HG03460 (cell line): ENCODE data around the gene USP9X.
"Not testable (repeated sequence)": the region's sequence is repeated elsewhere in the genome, so short reads cannot be mapped to it uniquely, and the experiment has no call there.

Experiments used
- ATAC-seq: cut with Tn5 transposase; IDR thresholded peaks from one replicate; pipeline ENCODE4 v1.9.1; 2021; ENCODE audit not compliant: unreplicated experiment

The USP9X gene

DNA sequence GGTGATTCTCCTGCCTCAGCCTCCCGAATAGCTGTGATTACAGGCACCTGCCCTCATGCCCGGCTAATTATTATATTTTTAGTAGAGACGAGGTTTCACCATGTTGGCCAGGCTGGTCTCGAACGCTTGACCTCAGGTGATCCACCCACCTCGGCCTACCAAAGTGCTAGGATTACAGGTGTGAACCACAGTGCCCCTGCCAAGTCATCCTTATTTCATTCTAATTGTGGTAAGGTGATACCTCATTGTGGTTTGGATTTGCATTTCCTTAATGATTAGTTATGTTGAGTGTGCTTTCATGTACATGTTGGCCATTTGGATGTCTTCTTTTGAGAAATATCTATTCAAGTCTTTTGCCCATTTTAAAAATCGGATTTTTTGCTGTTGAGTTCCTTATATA lies 93.0 kb downstream of the USP9X start:
- ATAC-seq, result no peak

GRCh38 chrX:41180194-41180908 lies 95.1 kb downstream of the USP9X start:
- no peak for ATAC-seq

DNA sequence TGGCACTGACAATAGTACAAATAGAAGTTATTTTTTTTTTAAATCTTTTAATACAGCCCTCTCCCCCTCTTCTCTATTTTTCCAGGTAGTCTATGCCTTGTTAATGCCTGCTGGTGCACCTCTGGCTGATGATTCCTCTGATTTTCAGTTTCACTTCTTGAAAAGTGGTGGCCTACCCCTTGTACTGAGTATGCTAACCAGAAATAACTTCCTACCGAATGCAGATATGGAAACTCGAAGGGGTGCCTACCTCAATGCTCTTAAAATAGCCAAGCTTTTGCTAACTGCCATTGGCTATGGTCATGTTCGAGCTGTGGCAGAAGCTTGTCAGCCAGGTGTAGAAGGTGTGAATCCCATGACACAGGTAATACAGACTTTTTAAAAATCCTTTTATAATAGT lies 99.1 kb downstream of the USP9X start:
- peak; percentile 83 for ATAC-seq

GRCh38 chrX:41186946-41187345 lies 101.7 kb downstream of the USP9X start:
- not testable (repeated sequence) for ATAC-seq

DNA sequence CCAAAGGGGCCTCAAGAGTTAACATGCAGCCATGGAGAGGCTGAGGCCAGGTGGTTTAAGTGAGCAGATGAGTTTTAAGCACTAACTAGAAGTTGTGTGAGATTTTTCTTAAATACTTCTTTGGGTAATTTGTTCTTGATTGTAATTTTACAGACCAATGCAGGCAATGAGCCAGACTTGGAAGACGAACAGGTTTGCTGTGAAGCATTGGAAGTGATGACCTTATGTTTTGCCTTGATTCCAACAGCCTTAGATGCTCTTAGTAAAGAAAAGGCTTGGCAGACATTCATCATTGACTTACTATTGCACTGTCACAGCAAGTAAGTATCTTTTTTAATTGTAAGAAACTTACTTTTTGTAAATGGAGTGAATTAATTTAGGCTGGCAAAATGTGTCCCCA lies 103.9 kb downstream of the USP9X start:
- ATAC-seq, result no peak

GRCh38 chrX:41192880-41193279 lies 107.6 kb downstream of the USP9X start:
- no peak for ATAC-seq

- ATAC-seq, result no peak
Observed at GRCh38 chrX:41198410-41198809, 113.2 kb downstream of the USP9X start.

- no peak for ATAC-seq
Observed at GRCh38 chrX:41200785-41201184, 115.5 kb downstream of the USP9X start.

GRCh38 chrX:41209853-41210252 lies 124.6 kb downstream of the USP9X start:
- no peak for ATAC-seq

- ATAC-seq, result no peak
Observed at GRCh38 chrX:41224605-41225004, 139.4 kb downstream of the USP9X start.

- ATAC-seq, result no peak
Observed at GRCh38 chrX:41233988-41234387, 148.7 kb downstream of the USP9X start.

DNA sequence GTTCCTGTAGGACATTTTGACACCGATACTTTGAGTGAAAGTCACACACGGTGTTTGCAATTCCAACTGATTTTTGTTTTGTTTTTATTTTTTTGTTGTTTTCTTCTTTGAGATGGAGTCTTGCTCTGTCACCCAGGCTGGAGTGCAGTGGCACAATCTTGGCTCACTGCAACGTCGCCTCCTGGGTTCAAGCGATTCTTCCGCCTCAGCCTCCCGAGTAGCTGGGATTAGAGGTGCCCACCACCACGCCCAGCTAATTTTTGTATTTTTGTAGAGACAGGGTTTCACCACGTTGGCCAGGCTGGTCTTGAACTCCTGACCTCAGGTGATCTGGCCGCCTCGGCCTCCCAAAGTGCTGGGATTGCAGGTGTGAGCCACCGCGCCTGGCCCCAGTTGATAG lies 149.2 kb downstream of the USP9X start:
- not testable (repeated sequence) for ATAC-seq

DNA sequence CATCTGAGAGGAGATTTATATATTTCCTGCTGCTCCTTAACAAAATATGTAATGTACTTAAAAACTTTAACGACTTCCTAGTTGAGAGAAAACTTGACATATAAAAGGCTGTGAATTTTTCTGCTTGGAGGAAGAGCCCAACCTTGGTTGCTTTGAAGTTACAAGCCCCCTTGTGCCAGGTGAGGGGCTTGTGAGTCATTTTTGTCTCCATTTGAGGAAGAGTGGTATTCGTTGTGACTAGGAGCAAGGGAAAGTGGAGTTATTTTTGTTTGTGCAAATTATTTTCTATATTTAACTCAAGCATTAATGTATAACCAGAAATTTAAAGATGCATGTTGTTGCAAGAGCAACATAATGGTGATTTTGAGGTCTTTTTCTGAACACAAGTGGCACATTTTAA lies 149.7 kb downstream of the USP9X start:
- no peak for ATAC-seq

- no peak for ATAC-seq
Observed at GRCh38 chrX:41236629-41237028, 151.4 kb downstream of the USP9X start.

GRCh38 chrX:41240509-41240908 lies 155.3 kb downstream of the USP9X start:
- no peak for ATAC-seq

DNA sequence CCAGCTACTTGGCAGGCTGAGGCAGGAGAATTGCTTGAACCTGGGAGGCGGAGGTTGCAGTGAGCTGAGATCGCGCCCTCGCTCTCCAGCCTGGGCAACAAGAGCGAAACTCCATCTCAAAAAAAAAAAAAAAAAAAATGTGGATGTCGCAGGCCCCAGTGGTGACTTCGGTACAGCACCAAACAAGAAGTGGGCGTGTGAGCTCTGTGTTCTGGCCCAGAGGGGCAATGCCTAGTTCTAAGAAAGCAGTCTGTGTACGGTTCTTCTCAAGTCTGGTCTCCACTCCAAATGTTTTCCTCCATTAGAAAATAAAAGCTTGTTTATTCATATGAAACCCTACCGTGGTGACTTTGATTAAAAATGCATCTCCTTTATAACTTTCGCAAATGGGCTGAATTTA lies 156.7 kb downstream of the USP9X start:
- no peak for ATAC-seq

DNA sequence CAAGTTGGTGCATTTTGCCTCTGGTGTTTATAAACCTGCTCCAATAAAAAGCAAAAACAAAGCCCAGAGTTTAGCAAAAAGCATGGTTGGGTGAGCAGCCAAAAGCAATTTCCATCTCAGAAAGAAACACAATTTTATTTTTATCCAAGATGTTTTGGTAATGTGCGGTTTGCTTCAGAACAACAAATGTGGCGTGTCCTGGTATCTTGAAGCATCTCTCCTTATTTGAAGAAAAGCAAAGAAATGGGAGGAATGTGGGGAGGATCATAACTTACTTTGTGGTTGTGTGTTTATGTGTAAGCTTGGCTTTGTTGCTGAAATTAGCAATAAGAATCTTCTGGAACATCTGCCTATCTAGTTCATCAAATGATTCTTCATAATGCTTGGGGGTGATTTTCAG lies 160.4 kb downstream of the USP9X start:
- ATAC-seq, result no peak

- no peak for ATAC-seq
Observed at GRCh38 chrX:41250867-41251266, 165.6 kb downstream of the USP9X start.

DNA sequence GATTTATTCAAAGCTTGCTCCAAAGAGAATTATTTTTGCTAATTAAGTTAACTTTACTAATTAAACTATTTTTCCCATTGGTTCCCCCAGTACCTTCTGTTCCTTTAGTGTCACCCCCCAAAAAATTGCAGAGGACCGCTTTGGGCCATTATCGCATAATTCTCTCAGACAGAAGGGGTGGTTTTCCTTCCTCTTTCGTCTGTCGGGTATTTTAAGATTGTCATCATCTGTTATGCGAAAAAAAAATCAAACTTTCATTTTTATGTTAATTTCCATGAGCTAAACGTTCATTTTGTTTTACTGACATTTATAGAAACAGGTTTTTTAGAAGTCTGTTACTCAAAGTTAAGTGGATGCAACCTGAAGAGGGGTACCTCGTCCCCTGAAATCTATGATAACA lies 172.6 kb downstream of the USP9X start:
- no peak for ATAC-seq

DNA sequence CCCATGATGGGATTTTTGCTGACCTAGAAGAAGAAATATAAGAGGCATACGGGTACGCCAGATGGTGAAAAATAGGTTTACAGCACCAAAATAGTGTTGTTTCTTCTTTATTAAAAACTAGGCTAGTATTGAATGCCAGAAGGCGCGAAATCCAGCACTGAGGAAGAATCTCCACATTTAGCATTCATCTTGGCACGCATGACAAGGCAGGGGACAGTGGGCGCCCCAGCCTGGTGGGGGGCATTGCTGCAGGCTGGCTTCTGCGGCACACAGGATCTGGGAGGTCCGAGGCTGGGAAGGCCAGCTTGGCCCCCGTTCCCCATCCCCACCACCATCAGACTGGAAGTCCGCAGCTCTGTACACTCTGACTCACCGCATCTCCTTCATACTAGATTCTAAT lies 173.0 kb downstream of the USP9X start:
- no peak for ATAC-seq

GRCh38 chrX:41258871-41259270 lies 173.6 kb downstream of the USP9X start:
- ATAC-seq, result no peak

DNA sequence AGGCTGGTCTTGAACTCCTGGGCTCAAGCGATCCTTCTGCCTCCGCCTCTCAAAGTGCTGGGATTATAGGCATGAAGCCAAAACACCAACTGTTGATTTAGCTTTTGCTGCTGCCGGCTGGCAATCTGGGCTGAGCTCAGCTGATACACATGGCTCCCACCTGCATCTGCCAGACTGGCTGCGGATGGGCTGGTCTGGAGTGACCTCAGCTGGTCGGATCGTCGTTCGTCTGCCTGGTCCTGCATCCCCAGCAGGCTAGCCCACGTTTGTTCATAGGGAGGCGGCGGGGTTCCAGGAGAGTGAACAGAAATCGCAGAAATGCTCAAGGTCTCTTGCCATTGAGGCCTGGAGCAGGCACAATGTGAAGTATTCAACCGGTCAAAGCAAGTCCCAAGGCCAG lies 174.3 kb downstream of the USP9X start:
- ATAC-seq, result no peak

DNA sequence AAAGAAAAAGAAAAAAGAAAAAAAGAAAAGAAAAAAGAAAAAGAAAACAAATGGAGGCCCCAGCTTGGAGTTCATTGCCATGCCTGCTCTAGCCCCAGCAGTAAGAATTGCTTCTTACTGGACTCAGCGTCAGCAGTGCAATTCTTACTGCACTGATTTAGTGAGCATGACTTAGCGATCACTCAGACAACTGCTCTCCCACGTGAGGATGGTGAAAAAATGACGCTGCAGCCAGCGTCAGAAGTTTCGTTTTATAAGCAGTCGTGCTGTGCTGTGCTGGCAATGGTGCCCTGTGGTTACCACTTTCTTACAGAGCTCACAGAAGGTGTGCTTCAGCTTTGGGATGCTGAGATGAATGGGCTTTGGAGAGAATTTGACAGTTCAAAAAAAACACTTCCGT lies 180.4 kb downstream of the USP9X start:
- ATAC-seq, result no peak
